Right kidney (tissue), 1 donor: Measurements from ENCODE around the gene SCRG1.
A peak's percentile ranks its signal among the peaks of the same experiment; 100 is the strongest.

Experiments used
- DNase-seq: peaks from one replicate; pipeline ENCODE4 v3.0.0-alpha.2; 2016

SCRG1 gene

DNA sequence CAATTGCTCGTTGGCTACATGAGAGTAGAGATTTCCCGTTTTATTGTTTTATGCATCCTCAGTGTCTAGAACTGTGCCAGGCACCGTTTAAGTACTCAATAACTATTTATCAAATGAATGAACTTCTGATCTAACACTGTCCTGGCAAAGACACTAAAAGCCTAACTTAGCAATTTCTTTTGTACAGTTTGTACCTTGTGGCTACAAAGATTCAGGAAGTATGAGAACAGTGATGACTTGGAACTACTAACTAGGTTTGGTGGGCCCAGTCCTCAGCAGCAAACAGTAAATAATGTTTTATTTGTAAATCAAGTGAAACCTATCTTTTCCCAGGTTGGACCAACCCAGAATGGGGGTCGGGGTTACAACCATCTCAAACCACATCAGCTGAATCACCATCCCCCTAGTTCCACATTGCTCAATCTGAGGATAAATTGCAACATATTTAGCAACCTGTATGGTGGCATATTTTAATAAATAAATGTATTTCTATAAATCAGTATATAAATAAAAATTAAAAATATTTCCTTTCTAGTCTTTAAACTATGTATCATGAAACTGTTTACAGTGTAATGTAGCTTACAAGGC, 12.3 kb upstream of the SCRG1 start:
- no peak for DNase-seq

DNA sequence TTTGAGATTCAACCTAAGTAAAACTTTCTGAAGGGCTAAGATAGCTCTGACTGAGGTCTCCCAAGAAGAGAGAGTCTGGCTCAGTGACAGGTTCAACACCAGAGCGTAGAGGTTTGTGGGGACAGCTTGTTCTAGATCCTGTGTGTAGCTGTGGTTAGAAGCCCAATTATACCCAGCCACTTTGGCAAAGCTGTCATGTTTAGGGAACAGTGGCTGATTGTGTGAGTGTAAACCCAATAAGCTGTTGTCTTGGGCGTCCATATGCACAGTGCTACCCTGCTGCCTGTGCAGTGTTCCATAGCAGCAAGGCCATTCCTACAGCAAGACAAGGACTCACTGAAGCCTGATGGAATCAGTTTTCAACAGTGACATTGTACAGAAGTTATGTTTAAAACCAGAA, 11.2 kb upstream of the SCRG1 start:
- DNase-seq: no peak

- no peak for DNase-seq
These were observed 7.1 kb upstream of the SCRG1 start for GRCh38 chr4:173405840-173406606.

DNA sequence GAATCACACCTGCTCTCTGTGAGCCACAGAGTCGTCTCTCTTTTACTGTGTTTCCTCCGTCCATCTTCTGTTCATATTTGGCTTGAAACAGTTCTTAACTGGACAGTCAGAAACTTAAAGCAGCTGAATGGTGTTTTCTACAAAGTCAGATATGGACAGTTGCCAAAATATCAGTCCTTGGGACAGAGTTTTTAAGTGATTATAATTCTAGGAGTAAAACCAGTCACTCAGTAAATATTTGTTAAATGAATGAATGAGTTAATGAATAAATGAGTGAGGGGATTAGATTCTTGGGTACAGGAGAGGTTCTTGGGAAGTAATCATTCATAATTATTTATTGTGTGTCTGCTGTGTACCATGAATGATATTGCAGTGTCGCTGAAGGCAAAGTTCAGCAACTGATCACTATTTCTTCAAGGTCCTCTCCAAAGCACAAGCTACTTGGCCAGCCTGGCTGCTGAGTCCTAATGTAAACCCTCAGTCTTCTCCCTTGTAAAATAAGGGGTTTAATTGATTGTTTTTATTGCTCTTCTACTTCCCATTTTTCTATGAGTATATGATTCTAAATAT, 5.5 kb upstream of the SCRG1 start:
- no peak for DNase-seq

- no peak for DNase-seq
These were observed 4.1 kb upstream of the SCRG1 start for GRCh38 chr4:173403051-173403450.

DNA sequence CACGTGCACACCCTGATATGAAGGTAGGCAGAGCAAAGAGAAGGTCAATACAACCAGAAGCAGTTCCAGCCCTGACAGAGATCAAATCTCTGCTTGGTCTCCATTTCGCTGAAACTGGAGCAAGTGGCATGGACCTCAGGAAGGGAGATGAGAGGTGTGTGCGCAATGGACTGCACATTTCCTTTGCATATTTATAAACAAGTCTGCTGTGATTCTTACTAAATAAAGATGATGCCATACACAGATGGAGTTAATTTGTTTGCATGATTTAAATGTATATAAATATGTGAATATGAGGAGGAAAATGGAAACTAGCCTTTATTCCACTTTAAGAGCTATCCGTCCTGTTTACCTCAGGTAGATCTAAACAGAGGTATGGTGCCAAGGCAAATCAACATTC, 2.1 kb upstream of the SCRG1 start:
- DNase-seq: no peak

DNA sequence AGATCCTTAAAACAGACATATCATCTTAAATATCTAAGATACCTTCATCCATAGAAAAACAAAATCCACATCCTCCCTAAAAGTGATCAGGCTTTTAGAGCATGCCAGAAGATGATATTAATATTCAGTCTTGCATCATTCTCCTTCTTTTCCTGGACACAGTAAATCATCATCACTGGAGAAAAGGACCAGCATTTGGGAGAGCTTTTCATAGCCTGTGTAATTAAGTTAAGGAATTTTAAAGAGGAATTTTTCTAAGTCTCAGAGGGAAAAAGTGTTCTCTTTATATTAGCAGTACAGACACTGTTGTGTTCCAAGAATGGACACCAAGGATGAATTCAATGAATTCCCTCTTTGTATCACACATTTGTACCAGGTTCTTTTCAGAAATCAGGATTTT, 696 bp downstream of the SCRG1 start:
- no peak for DNase-seq

DNA sequence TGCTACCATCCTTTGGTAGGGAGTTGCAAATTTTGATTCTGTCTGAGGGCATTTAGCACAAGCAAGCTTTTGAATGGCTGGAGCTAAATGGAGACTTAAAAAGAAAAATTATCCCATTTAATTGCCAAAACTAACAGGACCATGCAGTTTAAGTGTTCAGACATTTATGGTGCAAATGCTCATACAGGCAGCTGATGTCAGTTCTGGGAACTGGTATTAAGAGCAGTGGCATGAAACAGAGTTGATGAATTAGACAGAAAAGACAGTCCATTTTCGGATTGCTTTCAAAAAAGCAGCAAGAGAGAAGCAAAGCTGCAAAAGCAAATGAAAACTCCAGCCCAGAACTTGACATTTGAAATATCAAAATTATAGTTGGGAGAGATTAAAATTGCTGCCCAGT, 1.3 kb downstream of the SCRG1 start:
- DNase-seq: no peak

DNA sequence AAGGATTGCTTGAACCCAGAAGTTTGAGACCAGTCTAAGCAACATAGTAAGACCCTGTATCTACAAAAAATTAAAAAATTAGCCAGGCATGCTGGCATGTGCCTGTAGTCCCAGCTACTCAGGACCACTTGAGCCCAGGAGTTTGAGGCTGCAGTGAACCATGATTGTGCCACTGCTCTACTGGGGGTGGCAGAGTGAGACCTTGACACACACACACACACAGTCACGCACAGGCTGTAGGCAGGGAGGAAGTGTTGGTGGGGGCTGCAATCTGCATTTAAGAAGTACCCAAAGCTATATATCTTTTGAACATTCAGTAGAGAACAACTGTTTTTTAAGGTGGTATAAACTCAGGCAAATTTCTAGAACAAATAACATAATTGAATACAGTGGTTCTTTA, 7.2 kb downstream of the SCRG1 start:
- DNase-seq: no peak

DNA sequence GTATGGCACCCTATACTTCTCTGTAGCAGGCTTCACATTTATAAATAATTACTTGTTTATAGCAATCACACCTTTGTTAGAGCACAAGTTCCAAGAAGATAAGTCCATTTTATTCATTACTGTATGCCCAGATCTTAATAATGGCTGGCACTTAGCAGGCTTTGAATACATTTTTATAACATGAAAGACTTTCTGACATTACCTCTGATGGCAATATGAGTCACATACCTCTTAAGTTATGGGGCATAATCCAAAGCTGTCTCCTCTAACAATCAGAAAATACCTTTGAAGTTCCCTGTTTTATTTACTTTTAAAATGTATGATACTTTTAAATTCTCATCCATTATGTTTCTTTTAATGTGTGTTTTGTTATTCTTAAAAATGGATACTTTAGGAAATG, 12.2 kb downstream of the SCRG1 start:
- no peak for DNase-seq

DNA sequence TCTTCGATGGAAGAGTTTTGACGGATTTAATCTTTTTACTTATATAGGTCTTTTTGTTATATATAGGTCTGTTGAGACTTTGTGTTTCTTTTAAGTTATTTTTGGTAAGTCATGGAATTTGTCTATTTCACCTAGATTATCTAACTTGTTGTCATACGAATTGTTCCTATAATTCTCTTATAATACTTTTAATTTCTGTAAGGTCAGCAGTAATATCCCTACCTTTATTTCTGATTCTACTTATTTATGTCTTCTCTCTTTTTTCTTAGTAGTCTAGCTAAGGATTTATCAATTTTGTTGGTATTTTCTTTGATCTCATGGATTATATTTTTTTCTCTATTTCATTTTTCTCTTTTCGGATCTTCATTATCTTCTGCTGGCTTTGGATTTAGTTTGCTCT, 16.6 kb downstream of the SCRG1 start:
- DNase-seq: no peak

GRCh38 chr4:173381610-173382009, 17.3 kb downstream of the SCRG1 start:
- DNase-seq: no peak

DNA sequence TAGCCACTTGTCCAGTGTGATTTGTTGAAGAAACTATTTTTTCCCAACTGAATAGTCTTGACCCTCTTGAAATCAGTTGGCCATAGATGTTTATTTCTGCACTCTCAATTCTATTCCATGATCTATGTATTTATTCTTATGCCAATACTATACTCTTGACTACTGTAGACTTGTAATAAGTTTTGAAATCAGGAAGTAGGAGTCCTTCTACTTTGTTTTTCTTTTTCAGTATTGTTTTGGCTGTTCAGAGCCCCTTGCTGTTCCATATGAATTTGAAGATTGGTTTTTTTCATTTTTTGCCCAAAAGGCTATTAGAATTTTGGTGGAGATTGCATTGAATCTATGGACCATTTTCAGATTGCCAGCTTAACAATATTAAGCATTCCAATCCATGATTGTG, 17.9 kb downstream of the SCRG1 start:
- DNase-seq: no peak

DNA sequence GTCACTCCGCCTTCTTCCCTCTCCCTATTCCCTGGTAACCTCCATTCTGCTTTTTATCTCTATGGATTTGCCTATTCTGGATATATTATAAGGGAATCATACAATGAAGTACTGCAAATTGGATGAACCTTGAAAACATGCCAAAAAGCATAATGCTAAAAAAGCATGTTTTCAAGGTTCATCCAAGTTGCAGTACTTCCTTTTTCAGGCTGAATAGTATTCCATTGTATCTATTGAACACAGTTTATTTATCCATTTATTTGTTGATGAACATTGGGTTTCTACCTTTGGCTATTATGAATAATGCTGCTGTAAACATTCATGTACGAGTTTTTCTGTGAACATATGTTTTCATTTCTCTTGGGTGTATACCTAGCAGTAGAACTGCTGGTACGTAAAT, 19.0 kb downstream of the SCRG1 start:
- no peak for DNase-seq

- DNase-seq: no peak
These were observed 24.3 kb downstream of the SCRG1 start for GRCh38 chr4:173374588-173374987.

GRCh38 chr4:173371292-173372192, 27.4 kb downstream of the SCRG1 start:
- peak; percentile 89 for DNase-seq

- DNase-seq: peak; percentile 97
These were observed 28.2 kb downstream of the SCRG1 start, which contains the start of gene SAP30 for GRCh38 chr4:173370477-173371291. SAP30 (plus strand) TSS chr4:173370954; CDS start chr4:173371183, 229 bp downstream.

GRCh38 chr4:173370130-173370476, 28.8 kb downstream of the SCRG1 start:
- DNase-seq: no peak

- no peak for DNase-seq
These were observed 31.0 kb downstream of the SCRG1 start for GRCh38 chr4:173367946-173368345.

- DNase-seq: no peak
These were observed 31.6 kb downstream of the SCRG1 start for GRCh38 chr4:173367285-173367684.

DNA sequence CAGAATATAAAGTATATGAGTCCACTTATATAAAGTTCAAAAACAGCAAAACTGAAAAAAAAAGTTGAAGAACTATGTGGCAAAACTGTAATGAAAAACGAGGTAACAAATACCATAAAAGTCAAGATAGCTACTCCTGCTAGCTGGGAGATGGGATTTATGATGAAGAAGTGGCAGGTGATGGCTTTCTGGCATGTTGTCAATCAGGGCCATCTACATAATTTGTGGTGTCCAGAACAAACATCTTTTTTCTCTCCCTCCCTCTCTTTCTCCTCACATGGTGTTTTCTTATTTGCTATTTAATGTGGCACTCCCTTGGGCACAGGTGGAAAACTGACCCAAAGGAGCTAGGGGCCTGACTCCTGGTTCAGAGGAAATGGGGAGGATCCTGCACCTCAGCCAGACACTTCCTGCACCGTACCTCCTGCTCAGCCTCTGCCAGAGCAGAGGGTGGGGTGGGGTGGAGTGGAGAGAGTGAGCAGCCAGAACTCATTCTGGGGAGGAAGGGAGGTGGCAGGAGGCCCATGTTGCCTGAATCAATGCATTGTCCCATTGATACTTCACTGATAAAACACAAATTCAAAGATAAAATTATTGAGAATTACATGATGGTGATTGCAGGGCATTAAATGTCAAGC, 33.4 kb downstream of the SCRG1 start:
- no peak for DNase-seq

DNA sequence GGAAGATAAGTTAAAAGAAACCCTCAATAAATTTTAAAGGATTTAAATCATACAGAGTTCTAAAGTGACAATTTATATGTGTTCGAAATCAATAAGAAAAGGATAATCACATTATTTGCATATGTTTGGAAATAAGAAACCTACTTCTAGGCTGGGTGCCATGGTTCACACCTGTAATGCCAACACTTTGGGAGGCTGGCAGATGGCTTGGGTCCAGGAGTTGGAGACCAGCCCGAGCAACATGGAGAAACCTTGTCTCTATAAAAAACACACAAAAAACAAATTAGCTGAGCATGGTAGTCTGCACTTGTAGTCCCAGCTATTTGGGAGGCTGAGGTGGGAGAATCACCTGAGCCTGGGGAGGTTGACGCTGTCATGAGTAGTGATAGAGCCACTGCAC, 36.2 kb downstream of the SCRG1 start:
- DNase-seq: no peak
